NCI-H1105 (cell line): ENCODE results near the gene GLRA3.
"Not testable (repeated sequence)": the region's sequence is repeated elsewhere in the genome, so short reads cannot be mapped to it uniquely, and the experiment has no call there.

ENCODE experiments used
- DNase-seq: peaks from one replicate; lab custom pipeline; 2025; lab: John Stamatoyannopoulos, UW

The GLRA3 gene

GRCh38 chr4:174828845-174829701 lies at the start of gene GLRA3:
Gene GLRA3, minus strand, starts transcription at chr4:174829247. Its CDS starts 436 bp downstream, at chr4:174828811.
- peak; percentile 93 for DNase-seq

GRCh38 chr4:174874898-174875297 lies 45.9 kb upstream of the GLRA3 start:
- no peak for DNase-seq

GRCh38 chr4:174873931-174874330 lies 44.9 kb upstream of the GLRA3 start:
- DNase-seq, result no peak

- DNase-seq, result not testable (repeated sequence)
Observed at GRCh38 chr4:174873146-174873545, 44.1 kb upstream of the GLRA3 start.

GRCh38 chr4:174871407-174871806 lies 42.4 kb upstream of the GLRA3 start:
- DNase-seq, result no peak

- no peak for DNase-seq
Observed at GRCh38 chr4:174870311-174870710, 41.3 kb upstream of the GLRA3 start.

- no peak for DNase-seq
Observed at GRCh38 chr4:174869339-174869738, 40.3 kb upstream of the GLRA3 start.

- no peak for DNase-seq
Observed at GRCh38 chr4:174867903-174868302, 38.9 kb upstream of the GLRA3 start.

- DNase-seq, result no peak
Observed at GRCh38 chr4:174865418-174865985, 36.5 kb upstream of the GLRA3 start.

- DNase-seq, result no peak
Observed at GRCh38 chr4:174864031-174864430, 35.0 kb upstream of the GLRA3 start.

GRCh38 chr4:174860588-174860987 lies 31.5 kb upstream of the GLRA3 start:
- peak; percentile 6 for DNase-seq

- no peak for DNase-seq
Observed at GRCh38 chr4:174859904-174860303, 30.9 kb upstream of the GLRA3 start.

- DNase-seq, result no peak
Observed at GRCh38 chr4:174856926-174857800, 28.1 kb upstream of the GLRA3 start.

- no peak for DNase-seq
Observed at GRCh38 chr4:174855050-174855449, 26.0 kb upstream of the GLRA3 start.

GRCh38 chr4:174853629-174854028 lies 24.6 kb upstream of the GLRA3 start:
- no peak for DNase-seq

- no peak for DNase-seq
Observed at GRCh38 chr4:174848596-174848995, 19.5 kb upstream of the GLRA3 start.

GRCh38 chr4:174847801-174848427 lies 18.9 kb upstream of the GLRA3 start:
- no peak for DNase-seq

- no peak for DNase-seq
Observed at GRCh38 chr4:174835536-174835935, 6.5 kb upstream of the GLRA3 start.

- no peak for DNase-seq
Observed at GRCh38 chr4:174834477-174834876, 5.4 kb upstream of the GLRA3 start.

GRCh38 chr4:174826660-174827059 lies 2.4 kb downstream of the GLRA3 start:
- no peak for DNase-seq

GRCh38 chr4:174815282-174815681 lies 13.8 kb downstream of the GLRA3 start:
- DNase-seq, result no peak

- DNase-seq, result no peak
Observed at GRCh38 chr4:174813292-174813691, 15.8 kb downstream of the GLRA3 start.
